PC-9 (cell line): ENCODE results near the gene ARHGDIG. TPM values are rescaled to one million over a fixed set of nuclear protein-coding genes. Genes with fewer than 3 reads are reported as not detected.

ENCODE experiments used
- BruUV-seq: library from RNA; stranded (reverse); fragments of 400-500 nt; replicated peaks from 2 replicates; lab custom pipeline; 2021; lab: Mats Ljungman, UMichigan
- CTCF ChIA-PET: fragments of 300-600 bp; sonication (Branson Sonifier 250); formaldehyde crosslinking; loops from one replicate; lab custom pipeline; 2022; ENCODE audit warnings: antibody characterized with exemption; lab: Charles Lee
- POLR2A ChIA-PET: fragments of 300-600 bp; sonication (Branson Sonifier 250); formaldehyde crosslinking; loops from one replicate; lab custom pipeline; 2022; ENCODE audit warnings: antibody characterized with exemption; ENCODE audit not compliant: unreplicated experiment; lab: Charles Lee
- DNase-seq, 2 experiments: peaks; one replicate each; pipeline versions ENCODE4 v3.0.0 to v3.0.0-alpha.2; 2015 to 2022; ENCODE audit warnings: mixed read lengths in 1 of 2
- H2AFZ ChIP-seq: fragments of 200-600 bp; sonication (generic); 2 replicates; pipeline ENCODE4 v1.8.1; 2017; ENCODE audit warnings: antibody characterized with exemption
- H3F3A ChIP-seq: fragments of 200-600 bp; sonication (generic); 2 replicates; pipeline ENCODE4 v1.8.1; 2017; ENCODE audit warnings: antibody characterized with exemption, mild to moderate bottlenecking, low read depth; ENCODE audit not compliant: insufficient read depth
- H3K27ac ChIP-seq: fragments of 200-600 bp; sonication (generic); 2 replicates; pipeline ENCODE4 v1.6.1; 2016; ENCODE audit warnings: mixed run types
- H3K27me3 ChIP-seq: fragments of 200-600 bp; sonication (generic); 2 replicates; pipeline ENCODE4 v1.6.1; 2016; ENCODE audit warnings: low read depth, mixed run types; ENCODE audit not compliant: insufficient read depth
- H3K36me3 ChIP-seq: fragments of 200-600 bp; sonication (generic); 2 replicates; pipeline ENCODE4 v1.6.1; 2016; ENCODE audit warnings: low read depth, mixed run types
- H3K4me1 ChIP-seq: fragments of 200-600 bp; sonication (generic); replicated peaks from 2 replicates; pipeline ENCODE4 v1.6.1; 2016; ENCODE audit warnings: mixed run types; ENCODE audit not compliant: insufficient read depth
- H3K4me2 ChIP-seq: fragments of 200-600 bp; sonication (generic); 2 replicates; pipeline ENCODE4 v1.6.1; 2017; ENCODE audit warnings: mixed run types
- H3K4me3 ChIP-seq: fragments of 200-600 bp; sonication (generic); 2 replicates; pipeline ENCODE4 v1.6.1; 2016; ENCODE audit warnings: mixed run types
- H3K79me2 ChIP-seq: fragments of 200-600 bp; sonication (generic); 2 replicates; pipeline ENCODE4 v1.6.1; 2017; ENCODE audit warnings: low read depth, mixed run types
- H3K9me2 ChIP-seq: fragments of 200-600 bp; sonication (generic); 2 replicates; pipeline ENCODE4 v1.8.1; 2017; ENCODE audit warnings: mild to moderate bottlenecking; ENCODE audit not compliant: insufficient read depth
- H3K9me3 ChIP-seq: fragments of 200-600 bp; sonication (generic); 2 replicates; pipeline ENCODE4 v1.8.1; 2016; ENCODE audit warnings: low read depth; ENCODE audit not compliant: insufficient read depth
- H4K20me1 ChIP-seq: fragments of 200-600 bp; sonication (generic); 2 replicates; pipeline ENCODE4 v1.8.1; 2017; ENCODE audit not compliant: insufficient read depth
- EZH2 ChIP-seq: fragments of 200-600 bp; sonication (generic); IDR thresholded peaks from 2 replicates; pipeline ENCODE4 v1.8.0; 2017; ENCODE audit warnings: antibody characterized with exemption, low read depth
- intact Hi-C: fragments of 100-400 bp; cut with micrococcal nuclease; formaldehyde crosslinking; loops from one replicate; pipeline ENCODE4 v1.10.0; 2022; ENCODE audit not compliant: unreplicated experiment
- total RNA-seq: library from RNA; stranded (reverse); gene quantifications from 2 replicates; pipeline ENCODE4 v1.2.3, GENCODE V29; 2021
- TF ChIP-seq, protein P1 (sequence below): fragments of 200-600 bp; sonication (generic); conservative IDR thresholded peaks from 2 replicates; pipeline ENCODE4 v1.6.1; 2017; ENCODE audit warnings: mixed run types, antibody characterized with exemption, mild to moderate bottlenecking, moderate library complexity

The ARHGDIG gene
- total RNA-seq, 1 experiment from 2014 or later: not detected

DNA sequence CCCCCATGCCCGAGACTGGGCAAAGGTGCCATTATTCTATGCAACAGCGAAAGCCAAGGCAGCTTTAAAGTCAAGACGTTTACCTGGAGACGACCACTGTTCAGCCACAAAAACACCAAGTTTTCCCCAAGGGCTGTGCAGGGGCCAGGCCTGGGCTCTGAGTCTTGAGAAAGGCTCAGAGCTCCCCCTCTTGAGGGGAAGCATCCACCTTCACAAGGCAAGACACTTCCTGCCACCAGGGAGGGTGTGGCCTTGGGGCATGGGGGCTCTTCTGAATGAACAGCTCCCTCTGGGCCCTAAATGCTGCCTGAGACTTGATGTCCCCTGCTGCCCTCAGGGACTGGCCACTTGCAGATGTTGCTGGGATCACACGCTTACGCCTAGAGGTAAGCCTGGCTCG, 29.1 kb downstream of the ARHGDIG start:
- Histone ChIP-seq H3K36me3 (peaks cover 7% of the 10 kb centered on the region; the same call in 1 of the 2 replicates), H3F3A (no peaks in the 10 kb centered on the region), H2AFZ (no peak overlapping the region), H3K9me3 (no peaks in the 10 kb centered on the region), H3K4me2 (no peak overlapping the region), H3K4me1 (no peaks in the 10 kb centered on the region), H3K4me3 (no peak overlapping the region), H3K27ac (no peak overlapping the region), H3K79me2 (0 out of 2 replicates have a peak, but pooled peaks cover 4% of the 10 kb centered on the region), H3K27me3 (no peaks in the 10 kb centered on the region), H4K20me1 (no peaks in the 10 kb centered on the region), H3K9me2 (no peaks in the 10 kb centered on the region)
- ChIA-PET CTCF (no interaction called here), POLR2A (no interaction called here)
- intact Hi-C loops: no loop called here
- TF ChIP-seq, protein P1, sequence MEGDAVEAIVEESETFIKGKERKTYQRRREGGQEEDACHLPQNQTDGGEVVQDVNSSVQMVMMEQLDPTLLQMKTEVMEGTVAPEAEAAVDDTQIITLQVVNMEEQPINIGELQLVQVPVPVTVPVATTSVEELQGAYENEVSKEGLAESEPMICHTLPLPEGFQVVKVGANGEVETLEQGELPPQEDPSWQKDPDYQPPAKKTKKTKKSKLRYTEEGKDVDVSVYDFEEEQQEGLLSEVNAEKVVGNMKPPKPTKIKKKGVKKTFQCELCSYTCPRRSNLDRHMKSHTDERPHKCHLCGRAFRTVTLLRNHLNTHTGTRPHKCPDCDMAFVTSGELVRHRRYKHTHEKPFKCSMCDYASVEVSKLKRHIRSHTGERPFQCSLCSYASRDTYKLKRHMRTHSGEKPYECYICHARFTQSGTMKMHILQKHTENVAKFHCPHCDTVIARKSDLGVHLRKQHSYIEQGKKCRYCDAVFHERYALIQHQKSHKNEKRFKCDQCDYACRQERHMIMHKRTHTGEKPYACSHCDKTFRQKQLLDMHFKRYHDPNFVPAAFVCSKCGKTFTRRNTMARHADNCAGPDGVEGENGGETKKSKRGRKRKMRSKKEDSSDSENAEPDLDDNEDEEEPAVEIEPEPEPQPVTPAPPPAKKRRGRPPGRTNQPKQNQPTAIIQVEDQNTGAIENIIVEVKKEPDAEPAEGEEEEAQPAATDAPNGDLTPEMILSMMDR: no peak
- no peak for TF ChIP-seq EZH2
- no peak for DNase-seq
- no TSS peak for BruUV-seq

DNA sequence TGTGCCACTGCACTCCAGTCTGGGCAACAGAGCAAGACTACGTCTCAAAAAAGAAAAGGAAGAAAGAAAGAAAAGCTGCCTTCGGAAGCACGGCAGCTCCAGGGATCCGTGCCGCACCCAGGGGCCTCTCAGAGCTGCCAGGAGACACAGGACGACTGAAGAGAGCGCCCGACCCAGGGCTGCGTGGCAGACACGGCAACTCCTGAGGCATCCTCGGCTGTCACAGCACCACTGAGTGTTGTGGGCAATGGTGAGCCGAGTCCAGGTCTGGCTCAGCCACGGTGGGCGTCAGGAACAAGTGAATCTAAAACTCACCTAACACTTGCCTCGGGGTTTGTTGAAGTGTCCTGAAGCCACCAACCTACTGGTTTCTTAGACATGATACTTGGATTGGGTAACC, 31.3 kb downstream of the ARHGDIG start:
- H3K9me3 ChIP-seq: no peaks in the 10 kb centered on the region
- no peaks in the 10 kb centered on the region for H3F3A ChIP-seq
- H4K20me1 ChIP-seq: peaks cover 14% of the 10 kb centered on the region
- no peaks in the 10 kb centered on the region for H3K27me3 ChIP-seq
- no peak overlapping the region for H3K27ac ChIP-seq
- ChIA-PET POLR2A (no interaction called here), CTCF (no interaction called here)
- H2AFZ ChIP-seq: no peak overlapping the region
- no peak for DNase-seq
- intact Hi-C loops: no loop called here
- peaks cover 6% of the 10 kb centered on the region for H3K4me1 ChIP-seq
- peaks cover 7% of the 10 kb centered on the region; the same call in 1 of the 2 replicates for H3K36me3 ChIP-seq
- no TSS peak for BruUV-seq
- TF ChIP-seq, protein P1: no peak
- TF ChIP-seq EZH2: no peak
- H3K4me3 ChIP-seq: no peak overlapping the region
- H3K9me2 ChIP-seq: no peaks in the 10 kb centered on the region
- H3K79me2 ChIP-seq: 0 out of 2 replicates have a peak, but pooled peaks cover 10% of the 10 kb centered on the region
- no peak overlapping the region for H3K4me2 ChIP-seq

DNA sequence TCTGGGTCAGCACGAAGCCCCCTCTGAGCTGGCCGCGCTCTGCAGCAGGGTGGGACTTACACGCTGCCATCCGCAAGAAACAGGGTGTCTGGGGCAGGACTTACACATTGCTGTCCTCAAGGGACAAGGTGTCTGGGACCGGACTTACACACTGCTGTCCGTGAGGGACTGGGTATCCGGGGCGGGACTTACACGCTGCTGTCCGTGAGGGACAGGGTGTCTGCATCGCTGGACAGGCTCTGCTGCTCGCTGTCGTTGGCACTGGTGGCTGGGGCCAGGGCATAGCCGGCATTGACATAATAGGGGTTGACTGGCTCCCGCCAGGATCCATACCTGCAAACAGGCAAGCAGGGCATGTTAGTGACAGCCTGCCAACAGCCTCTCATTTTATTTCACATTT, 34.0 kb downstream of the ARHGDIG start:
- H3K4me2 ChIP-seq: no peak overlapping the region
- H3K27me3 ChIP-seq: no peaks in the 10 kb centered on the region
- no peaks in the 10 kb centered on the region for H3K9me2 ChIP-seq
- peaks cover 27% of the 10 kb centered on the region for H3K79me2 ChIP-seq
- intact Hi-C loops: no loop called here
- ChIA-PET POLR2A (no interaction called here), CTCF (no interaction called here)
- TF ChIP-seq, protein P1: no peak
- TF ChIP-seq EZH2: no peak
- BruUV-seq: no TSS peak
- peaks cover 9% of the 10 kb centered on the region; the same call in 1 of the 2 replicates for H3F3A ChIP-seq
- no peaks in the 10 kb centered on the region for H3K9me3 ChIP-seq
- H3K27ac ChIP-seq: no peak overlapping the region
- H3K4me3 ChIP-seq: no peak overlapping the region
- DNase-seq: no peak
- peaks cover 13% of the 10 kb centered on the region for H3K4me1 ChIP-seq
- H4K20me1 ChIP-seq: peaks cover 32% of the 10 kb centered on the region
- H2AFZ ChIP-seq: no peak overlapping the region
- H3K36me3 ChIP-seq: peaks cover 7% of the 10 kb centered on the region; the same call in 1 of the 2 replicates
